Sigmoid colon (tissue), 4 donors: ENCODE measurements around the gene RPUSD3.

Experiments
- CTCF ChIP-seq, 4 experiments: fragments of 450-650 bp in 3 of 4; fragments of 200-600 bp in 1 of 4; IDR thresholded peaks; one replicate each; pipeline ENCODE4 v1.5.1; 2016 to 2019; ENCODE audit warnings: antibody characterized with exemption in 4 of 4, mild to moderate bottlenecking in 3 of 4, moderate library complexity in 2 of 4
- POLR2A ChIP-seq, 2 donors: fragments of 450-650 bp; IDR thresholded peaks; one replicate each; pipeline ENCODE4 v1.6.1; 2016; ENCODE audit warnings: antibody characterized with exemption in 2 of 2, mild to moderate bottlenecking in 2 of 2, moderate library complexity in 2 of 2
- POLR2AphosphoS5 ChIP-seq, 4 donors: sonication (generic); formaldehyde crosslinking; IDR thresholded peaks; one replicate each; pipeline ENCODE4 v1.6.1; 2017; ENCODE audit warnings: antibody characterized with exemption in 4 of 4

- TF ChIP-seq CTCF (IDR thresholded peaks at IDR 0.05) = no peak
- no peak for TF ChIP-seq POLR2A (IDR thresholded peaks at IDR 0.05)
- no peak for TF ChIP-seq POLR2AphosphoS5 (IDR thresholded peaks at IDR 0.05)
These were observed 40.3 kb downstream of the RPUSD3 start for GRCh38 chr3:9803494-9803893.
